ENCODE results near the gene MDK.

MDK gene

GRCh38 chr11:46332568-46333393 is 48.7 kb upstream of the MDK start (continued):
- TF ChIP-seq POU6F1 (CRISPR knock-in tag; IDR thresholded peaks at IDR 0.05; ENCODE audit: borderline replicate concordance, low read depth): no peak

- no peak for TF ChIP-seq ZNF565 (CRISPR knock-in tag; conservative IDR thresholded peaks at IDR 0.05; ENCODE audit: low read depth)
- no peak for TF ChIP-seq RARB (CRISPR knock-in tag; IDR thresholded peaks at IDR 0.05)
- no peak for TF ChIP-seq TSHZ2 (CRISPR knock-in tag; IDR thresholded peaks at IDR 0.05)
- no peak for TF ChIP-seq CSRNP3 (CRISPR knock-in tag; IDR thresholded peaks at IDR 0.05)
- TF ChIP-seq ZNF70 (CRISPR knock-in tag; IDR thresholded peaks at IDR 0.05): no peak
- TF ChIP-seq GLIS3 (CRISPR knock-in tag; IDR thresholded peaks at IDR 0.05): no peak
- no peak for TF ChIP-seq ARNTL (CRISPR knock-in tag; IDR thresholded peaks at IDR 0.05; ENCODE audit: borderline replicate concordance, low read depth)
- no peak for TF ChIP-seq ISL1 (CRISPR knock-in tag; IDR thresholded peaks at IDR 0.05)
- TF ChIP-seq ZC3H10 (CRISPR knock-in tag; IDR thresholded peaks at IDR 0.05): no peak
- no peak for TF ChIP-seq PPARA (CRISPR knock-in tag; IDR thresholded peaks at IDR 0.05; ENCODE audit: borderline replicate concordance)
- no peak for TF ChIP-seq BACH2 (CRISPR knock-in tag; IDR thresholded peaks at IDR 0.05; ENCODE audit: borderline replicate concordance)
- TF ChIP-seq SNAI2 (CRISPR knock-in tag; IDR thresholded peaks at IDR 0.05): no peak
- TF ChIP-seq ZFP3 (CRISPR knock-in tag; IDR thresholded peaks at IDR 0.05): no peak
- no peak for TF ChIP-seq POU6F1 (CRISPR knock-in tag; IDR thresholded peaks at IDR 0.05; ENCODE audit: borderline replicate concordance, low read depth)
- TF ChIP-seq CREB5 (CRISPR knock-in tag; IDR thresholded peaks at IDR 0.05; ENCODE audit: low read depth): no peak
- no peak for ATAC-seq
These were observed 48.0 kb upstream of the MDK start for GRCh38 chr11:46333394-46333947.

- ATAC-seq: no peak
- no peak for TF ChIP-seq RARB (CRISPR knock-in tag; IDR thresholded peaks at IDR 0.05)
- no peak for TF ChIP-seq CSRNP3 (CRISPR knock-in tag; IDR thresholded peaks at IDR 0.05)
- no peak for TF ChIP-seq BACH2 (CRISPR knock-in tag; IDR thresholded peaks at IDR 0.05; ENCODE audit: borderline replicate concordance)
- TF ChIP-seq POU6F1 (CRISPR knock-in tag; IDR thresholded peaks at IDR 0.05; ENCODE audit: borderline replicate concordance, low read depth): no peak
- no peak for TF ChIP-seq PPARA (CRISPR knock-in tag; IDR thresholded peaks at IDR 0.05; ENCODE audit: borderline replicate concordance)
- TF ChIP-seq ZC3H10 (CRISPR knock-in tag; IDR thresholded peaks at IDR 0.05): no peak
- TF ChIP-seq ESRRG (CRISPR knock-in tag; IDR thresholded peaks at IDR 0.05): no peak
- no peak for TF ChIP-seq ARNTL (CRISPR knock-in tag; IDR thresholded peaks at IDR 0.05; ENCODE audit: borderline replicate concordance, low read depth)
- no peak for TF ChIP-seq TCF4 (CRISPR knock-in tag; IDR thresholded peaks at IDR 0.05; ENCODE audit: borderline replicate concordance)
- no peak for TF ChIP-seq CREB5 (CRISPR knock-in tag; IDR thresholded peaks at IDR 0.05; ENCODE audit: low read depth)
- TF ChIP-seq PATZ1 (CRISPR knock-in tag; IDR thresholded peaks at IDR 0.05; ENCODE audit: borderline replicate concordance): no peak
- TF ChIP-seq ZNF565 (CRISPR knock-in tag; conservative IDR thresholded peaks at IDR 0.05; ENCODE audit: low read depth): no peak
These were observed 47.3 kb upstream of the MDK start for GRCh38 chr11:46334211-46334610.
